HG02943 (cell line): ENCODE results near the gene MRPL14.
"Not testable (repeated sequence)": the region's sequence is repeated elsewhere in the genome, so short reads cannot be mapped to it uniquely, and the experiment has no call there.

Experiments
- ATAC-seq: cut with Tn5 transposase; IDR thresholded peaks from one replicate; pipeline ENCODE4 v1.9.1; 2021; ENCODE audit warnings: mild to moderate bottlenecking, low read depth, moderate library complexity; ENCODE audit not compliant: unreplicated experiment

The MRPL14 gene

DNA sequence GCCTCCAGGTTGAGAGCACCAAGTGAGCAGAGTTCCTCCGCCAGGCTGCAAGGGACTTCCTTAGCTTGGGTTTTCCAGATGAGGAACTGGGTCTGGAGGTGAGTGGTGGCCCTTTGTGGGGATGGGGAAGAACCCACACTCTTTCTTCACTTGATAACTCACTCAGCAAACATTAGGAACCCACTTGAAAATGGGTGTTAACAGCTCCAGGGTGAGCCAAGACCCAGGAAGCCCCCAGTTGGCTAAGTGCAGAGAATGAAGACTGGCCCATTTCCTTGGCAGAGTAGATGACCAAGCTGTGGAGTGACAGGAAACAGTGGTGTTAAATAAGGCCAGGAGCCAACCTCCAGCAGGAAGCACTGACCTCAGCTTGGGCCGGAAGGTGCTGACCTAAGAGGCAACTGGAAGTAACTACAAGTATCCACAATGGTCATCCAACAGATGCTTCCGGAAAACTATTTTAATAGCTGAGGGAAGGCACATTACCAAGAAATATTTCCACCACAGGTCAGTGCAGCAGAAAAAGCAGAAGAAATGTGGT is 22.7 kb downstream of the MRPL14 start:
- ATAC-seq = no peak

DNA sequence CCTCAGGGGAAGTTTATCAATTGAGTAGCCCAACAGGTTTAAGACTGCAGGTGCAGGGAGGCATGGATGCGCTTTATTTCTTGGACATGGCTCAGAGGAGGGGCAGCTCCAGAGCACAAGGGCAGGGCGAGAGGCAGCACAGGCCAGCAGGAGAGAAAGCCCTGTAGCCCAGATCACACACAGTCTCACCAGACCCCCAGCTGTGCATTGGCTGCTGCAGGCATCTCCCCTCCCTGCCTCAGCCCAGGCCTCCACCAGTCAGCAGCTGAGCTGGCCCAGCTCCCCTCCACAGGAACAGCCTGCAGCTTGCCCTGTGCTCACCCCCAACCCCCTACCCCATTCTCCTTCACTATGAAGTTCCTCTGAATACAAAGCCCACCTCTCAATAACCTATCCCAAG is 24.7 kb downstream of the MRPL14 start:
- no peak for ATAC-seq

DNA sequence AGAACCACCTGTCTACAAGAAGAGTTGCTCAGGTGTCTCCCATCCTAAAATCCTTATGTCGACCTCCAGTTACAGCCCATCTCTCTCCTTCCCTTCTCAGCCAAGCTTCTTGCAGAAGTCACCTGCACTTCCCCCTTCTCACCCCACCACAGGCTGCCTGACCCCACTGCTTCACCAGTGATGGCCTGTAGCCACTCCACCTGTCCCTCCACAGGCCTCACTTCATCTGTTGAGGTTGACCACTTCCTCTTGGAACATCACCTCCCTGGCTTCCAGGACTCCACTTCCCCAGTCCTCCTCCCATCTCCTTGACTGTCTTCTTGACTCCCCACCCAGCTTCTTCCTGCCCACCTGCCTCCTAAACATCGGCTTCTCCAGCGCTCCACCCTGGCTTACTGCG is 25.4 kb downstream of the MRPL14 start:
- no peak for ATAC-seq

DNA sequence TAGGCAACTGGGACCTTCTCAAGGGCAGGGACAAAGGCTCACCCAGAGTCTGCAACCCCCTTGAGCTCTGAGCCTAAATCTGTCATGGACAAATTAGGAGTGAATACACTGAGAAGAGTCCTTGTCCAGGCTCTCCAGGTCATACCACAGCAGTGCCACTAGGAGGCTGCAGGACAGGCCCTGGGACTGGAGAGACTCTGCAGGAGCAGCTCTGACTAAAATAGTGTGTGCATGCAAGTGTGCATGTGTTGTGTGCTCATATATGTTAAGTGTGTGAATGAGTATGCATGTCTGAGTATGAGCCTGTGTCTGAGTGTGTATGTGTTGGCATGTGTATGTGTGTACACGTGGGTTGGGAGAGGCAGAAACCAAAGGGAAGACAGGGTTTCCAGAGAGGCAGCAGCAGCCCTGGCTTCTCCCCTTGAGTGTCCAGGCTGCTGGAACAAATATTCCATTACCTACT is 27.1 kb downstream of the MRPL14 start:
- ATAC-seq = no peak

DNA sequence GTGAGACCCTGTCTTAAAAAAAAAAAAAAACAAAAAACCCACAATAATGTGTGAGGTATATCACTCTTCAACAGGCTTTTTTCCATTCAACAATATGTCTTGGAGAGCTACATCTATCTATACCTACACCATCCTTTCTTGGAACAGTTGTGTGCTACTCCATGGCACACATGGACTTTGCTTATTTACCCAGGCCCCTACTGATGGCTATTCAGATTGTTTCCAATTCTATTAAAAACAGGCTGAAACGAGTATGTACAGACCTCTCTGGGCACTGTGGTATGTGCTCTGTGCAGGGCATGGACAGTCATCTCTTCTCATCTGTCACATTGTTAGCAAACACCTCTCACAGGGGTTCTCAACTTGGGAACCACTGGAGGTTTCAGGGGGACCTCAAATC is 28.1 kb downstream of the MRPL14 start:
- ATAC-seq = no peak

DNA sequence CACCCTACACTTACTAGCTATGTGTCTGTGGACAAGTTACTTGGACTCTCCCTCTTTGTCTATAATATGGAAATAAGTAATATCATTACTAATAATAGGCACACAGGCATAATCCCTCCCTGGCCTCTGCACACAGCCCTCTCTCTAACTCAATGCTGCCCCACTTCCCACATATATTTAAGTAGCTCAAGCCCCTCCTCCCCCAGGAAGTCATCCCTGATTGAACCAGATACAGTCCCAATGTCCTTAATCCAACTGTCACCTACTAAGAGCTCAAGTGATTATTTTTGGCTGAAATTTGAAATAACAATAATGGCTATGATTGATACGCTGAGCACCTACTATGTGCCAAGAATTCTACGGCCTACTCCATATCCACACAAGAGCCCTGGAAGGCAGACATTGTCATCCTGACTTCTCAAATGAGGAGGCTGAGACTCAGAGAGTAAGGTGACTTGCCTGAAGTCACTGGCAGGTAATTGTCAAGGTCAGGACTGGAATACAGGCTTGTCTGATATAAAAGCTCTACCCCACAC is 29.4 kb downstream of the MRPL14 start:
- no peak for ATAC-seq

DNA sequence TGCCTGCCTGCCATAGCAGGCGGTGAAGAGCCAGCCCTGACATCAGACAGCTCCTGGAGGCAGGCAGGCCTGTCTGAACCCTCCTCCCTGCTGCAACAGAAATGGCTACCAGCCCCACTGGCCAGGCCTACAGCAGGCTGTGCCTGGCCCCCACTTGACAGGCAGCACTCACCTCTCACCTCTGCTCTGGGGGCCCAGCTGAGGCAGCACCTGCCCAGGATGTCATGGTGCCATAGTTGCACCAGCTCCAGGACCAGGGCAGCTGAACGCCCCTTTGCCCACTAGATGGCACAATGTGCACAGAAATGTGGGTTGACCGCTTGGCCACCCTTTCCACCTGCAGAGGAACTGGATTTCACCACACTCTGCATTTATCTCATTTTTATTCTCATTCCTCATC is 30.6 kb downstream of the MRPL14 start:
- no peak for ATAC-seq

DNA sequence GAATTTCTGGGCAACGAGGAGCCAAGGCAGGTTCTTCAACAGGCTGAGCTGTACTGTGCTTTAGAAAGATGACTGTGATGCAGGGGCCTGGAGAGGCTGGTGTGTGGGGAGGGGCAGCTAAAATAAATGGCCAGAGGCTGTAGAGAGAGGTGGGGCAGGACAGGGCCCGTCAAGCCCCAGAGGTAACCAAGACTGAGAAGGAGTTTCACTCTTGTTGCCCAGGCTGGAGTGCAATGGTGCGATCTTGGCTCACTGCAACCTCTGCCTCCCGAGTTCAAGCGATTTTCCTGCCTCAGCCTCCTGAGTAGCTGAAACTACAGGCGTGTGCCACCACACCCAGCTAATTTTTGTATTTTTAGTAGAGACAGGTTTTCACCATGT is 32.0 kb downstream of the MRPL14 start:
- ATAC-seq = not testable (repeated sequence)

DNA sequence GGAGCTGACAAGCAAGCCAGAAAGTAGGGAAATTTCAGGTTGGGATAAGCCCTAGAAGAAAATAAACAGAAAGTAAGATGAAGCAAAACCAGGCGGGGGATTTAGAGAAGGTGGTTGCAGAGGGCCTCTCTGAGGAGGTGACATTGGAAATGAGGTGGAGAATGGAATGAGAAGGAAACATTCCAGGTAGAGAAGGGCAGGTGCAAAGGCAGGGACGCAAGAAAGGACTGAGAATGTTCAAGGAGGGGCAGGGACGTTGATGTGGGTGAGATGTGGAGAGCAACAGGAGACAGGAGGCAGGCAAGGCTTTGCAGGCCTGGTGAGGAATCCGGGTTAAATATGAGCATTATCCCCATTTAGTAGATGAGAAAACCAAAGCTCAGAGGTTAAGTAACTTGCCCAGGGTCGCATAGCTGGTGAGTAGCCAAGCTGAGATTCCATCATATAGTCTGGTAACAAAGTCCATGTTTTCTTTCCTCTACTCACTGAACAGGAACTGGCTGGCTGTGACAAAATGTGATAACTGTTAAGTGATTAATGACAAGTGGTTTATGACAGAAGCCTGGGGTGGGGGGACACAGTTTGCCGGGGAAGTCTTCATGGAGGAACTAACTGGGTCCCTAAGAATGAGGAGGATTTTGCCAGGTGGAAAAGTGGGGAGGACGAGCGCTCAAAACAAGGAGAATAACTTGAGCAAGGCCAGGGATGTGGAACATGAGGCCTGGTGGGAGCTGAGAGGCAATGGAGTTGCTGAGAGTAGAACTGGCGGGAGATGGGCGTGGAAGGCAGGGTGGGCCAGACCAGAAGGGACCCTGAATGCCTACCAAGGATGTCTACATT is 32.6 kb downstream of the MRPL14 start:
- ATAC-seq = no peak

DNA sequence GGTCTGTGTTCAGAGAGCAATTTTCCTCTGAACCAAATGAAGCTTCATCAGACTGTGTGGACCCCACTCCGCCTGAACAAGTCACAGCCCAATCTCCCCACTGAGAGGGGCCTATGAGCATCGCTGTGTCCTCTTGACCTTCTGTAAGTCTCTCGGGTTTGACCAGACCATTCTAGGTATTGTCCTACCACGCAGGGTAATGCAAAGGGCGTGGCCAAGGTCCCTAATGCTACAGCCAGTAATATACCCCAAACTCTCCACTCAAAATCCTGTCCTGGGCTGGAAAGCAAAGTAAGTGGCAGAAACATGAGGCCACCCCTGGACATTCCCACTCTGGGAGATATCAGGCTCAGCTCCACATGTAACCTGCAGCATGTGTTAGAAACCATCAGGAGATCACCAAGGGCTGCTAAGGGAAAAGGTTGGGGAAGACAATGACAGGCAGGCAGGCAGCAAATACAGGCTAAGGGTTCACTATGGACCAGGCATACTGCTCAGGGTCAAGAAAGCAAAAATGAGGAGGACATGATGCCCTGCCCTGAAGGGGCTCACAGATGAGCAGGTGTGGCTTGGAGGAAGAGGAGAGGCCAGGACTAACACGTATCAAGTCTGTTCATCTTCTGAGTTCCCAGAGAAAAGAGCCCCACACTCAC is 33.4 kb downstream of the MRPL14 start:
- ATAC-seq = no peak

DNA sequence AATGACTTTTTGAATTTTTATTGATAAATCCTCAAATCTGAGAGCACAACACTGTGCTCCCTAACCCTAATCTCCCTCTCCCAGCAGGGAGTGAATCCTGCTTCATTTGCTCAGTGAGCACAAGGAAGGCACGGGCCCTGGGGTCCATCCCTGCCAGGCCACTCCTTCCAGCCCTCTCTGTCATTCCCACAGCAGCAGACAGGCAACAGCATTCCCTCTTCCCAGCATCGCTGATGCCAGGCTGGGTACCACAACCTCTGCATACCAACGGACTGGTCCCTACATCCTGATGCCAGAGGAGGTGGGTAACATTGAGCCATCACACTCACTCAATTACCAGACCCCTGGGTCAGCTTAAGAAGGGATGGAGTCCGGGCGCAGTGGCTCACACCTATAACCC is 34.2 kb downstream of the MRPL14 start:
- ATAC-seq = no peak

DNA sequence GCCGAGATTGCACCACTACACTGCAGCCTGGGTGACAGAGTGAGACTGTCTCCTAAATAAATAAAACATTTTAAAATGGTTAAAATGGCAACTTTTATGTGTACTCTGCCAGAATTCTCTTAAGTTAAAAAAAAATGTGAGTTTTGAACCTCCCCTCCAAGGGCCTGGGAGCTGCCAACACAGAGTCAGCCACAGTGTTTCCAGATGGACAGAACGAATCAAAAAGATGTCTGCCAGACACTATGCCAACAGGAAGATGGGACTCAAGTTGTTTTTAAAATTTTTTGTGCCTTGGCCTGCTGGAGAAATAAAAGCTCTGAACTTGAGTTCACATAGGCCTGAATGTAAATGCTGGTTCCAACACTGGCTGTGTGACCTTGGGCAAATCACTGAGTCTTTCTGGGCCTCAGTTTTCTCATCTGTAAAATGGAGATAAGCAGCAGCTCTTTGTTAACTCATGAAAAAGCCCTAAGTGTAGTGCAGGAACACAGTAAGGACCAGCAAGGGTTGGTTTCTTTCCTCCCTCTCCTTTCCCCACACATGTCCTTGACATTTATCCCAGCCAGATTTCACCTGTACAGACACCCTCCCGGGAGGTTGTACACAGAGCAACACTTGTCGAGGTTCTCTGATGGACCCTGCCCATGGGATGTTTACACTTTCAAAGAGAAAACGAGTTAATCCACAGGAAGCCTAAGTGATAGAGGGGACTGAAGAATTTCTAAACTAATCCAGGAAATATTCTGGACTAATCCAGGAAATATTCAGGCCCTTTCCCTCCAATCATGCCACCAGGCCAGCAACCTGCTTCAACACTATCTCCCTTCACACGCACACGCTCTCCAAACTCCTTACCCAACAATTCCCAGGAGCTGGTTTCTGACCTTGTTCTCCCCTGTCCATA is 35.0 kb downstream of the MRPL14 start:
- ATAC-seq = no peak

DNA sequence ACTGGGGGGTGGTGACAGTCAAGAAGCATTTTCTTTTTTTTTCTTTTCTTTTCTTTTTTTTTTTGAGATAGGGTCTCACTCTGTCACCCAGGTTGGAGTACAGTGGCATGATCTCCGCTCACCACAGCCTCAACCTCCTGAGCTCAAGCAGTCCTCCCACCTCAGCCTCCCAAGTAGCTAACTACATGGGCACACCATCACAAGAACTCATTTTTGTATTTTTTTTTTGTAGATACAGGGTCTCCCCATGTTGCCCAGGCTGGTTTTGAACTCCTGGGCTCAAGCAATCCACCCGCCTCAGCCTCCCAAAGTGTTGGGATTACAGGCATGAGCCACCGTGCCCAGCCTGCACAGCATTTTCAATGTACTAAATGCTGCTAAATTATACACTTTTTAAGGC is 35.9 kb downstream of the MRPL14 start:
- ATAC-seq = not testable (repeated sequence)

DNA sequence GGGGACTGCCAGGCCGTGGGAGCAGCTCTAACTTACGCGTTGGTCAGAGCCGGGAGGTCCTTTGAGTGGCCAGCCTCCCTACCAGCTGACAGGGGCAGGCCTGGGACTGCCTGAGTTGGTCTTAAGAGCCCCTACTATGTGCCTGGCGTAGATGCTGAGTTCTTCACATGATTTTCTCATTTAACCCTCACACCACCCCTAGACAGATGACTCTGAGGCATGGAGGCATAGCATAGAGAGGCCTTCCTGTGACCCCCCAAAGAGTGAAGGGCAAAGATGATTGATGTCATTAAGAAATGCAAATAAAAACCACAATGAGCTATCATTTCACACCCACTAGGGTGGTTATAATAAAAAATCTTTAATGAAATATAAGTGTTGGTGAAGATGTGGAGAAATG is 36.8 kb downstream of the MRPL14 start:
- ATAC-seq = no peak

DNA sequence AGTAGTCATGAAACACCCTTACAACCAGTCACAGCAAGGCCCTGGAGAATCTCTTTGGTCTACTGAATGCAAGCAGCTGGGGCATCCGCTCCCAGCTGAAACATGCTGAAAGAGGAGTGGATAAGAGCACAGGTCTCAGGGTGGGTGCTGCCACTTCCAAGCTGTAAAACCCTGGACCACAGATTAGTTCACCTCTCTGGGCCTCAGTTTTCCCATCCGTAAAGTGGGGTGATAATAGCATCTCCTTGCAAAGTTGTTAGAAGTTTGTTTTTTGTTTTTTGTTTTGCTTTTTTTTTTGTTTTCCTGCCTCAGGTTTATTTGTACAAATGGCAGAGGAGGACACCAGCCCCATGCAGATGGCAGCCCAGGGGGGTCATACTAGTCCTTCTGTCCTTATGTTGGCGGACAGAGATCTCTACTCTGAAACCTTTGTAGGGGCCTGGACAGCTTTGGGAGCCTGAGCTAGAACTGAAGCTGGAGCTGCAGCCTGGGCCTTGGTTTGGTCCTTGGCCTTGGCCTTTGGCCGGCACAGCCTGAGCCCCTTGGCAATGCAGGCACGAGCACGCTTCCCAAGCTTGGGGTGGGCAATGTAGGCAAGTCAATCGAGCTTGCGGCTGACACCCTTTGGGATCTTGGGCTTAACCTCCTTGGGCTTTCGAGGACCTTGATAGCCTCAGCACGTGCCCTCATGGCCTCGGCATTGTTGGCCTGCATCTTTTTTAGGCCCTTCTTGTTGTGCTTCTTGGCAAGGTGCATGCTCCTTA is 38.2 kb downstream of the MRPL14 start:
- no peak for ATAC-seq

DNA sequence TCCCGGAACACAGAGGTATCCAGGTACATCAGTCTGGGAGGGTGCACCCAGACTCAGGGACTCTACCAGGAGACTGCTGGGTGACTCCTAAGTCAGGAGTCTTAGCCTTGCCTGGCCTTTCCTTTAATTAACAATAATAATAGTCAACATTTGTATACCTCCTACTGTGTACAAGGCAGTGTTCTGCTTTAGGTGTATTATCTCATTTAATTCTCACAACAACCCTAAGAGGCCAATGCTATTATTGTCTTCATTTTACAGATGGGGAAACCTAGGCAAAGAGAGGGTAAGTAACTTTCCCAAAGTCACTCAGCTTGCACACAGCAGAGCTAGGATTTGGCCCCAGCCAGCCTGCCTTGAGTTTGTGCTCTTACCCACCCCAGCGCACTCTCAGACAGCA is 39.6 kb downstream of the MRPL14 start:
- no peak for ATAC-seq

DNA sequence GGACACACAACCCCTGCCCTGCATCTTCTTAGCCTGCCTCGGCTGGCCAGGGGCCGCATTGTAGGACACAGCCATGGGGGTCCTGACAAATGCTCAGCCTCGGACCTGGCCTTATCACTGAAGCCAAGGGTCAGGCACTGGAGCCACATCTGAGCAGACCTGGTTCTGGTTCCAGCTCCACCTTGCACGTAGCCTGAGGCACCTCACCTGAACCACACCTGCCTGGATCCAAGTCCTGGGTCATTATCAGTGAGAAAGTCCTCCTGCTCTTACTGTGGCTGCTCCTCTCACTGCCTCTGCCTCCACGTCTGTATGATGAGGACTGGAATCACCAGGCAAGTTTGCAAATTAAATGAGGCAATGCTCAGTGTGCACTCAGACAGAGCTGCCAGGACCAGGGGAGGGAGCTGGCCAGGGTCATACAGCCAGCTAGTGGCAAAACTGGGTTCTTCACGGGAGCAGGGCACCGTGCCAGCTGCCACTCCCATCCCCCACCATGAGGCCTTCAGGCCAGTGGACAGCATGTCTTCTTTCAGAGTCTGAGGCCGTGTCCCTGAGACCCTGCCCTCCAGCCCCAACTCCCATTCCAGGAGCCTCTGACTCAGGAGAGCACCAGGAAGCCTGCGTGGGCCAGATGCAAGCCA is 40.2 kb downstream of the MRPL14 start:
- ATAC-seq = no peak

DNA sequence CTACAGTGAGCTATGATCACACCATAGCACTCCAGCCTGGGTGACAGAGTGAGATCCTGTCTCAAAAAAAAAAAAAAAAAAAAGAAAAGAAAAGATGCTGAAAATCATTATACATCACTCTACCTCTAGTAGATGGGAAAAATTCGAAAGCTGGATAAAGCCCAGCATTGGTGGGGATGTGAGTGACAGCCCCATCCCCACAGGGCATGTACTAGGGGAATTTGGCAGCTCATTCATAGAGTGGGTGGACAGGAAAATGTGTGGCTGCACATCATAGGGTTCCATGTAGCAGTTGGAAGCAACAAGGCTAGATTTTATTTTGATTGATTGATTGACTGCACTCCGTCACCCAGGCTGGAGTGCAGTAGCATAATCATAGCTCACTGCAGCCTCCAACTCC is 42.0 kb downstream of the MRPL14 start:
- no peak for ATAC-seq

DNA sequence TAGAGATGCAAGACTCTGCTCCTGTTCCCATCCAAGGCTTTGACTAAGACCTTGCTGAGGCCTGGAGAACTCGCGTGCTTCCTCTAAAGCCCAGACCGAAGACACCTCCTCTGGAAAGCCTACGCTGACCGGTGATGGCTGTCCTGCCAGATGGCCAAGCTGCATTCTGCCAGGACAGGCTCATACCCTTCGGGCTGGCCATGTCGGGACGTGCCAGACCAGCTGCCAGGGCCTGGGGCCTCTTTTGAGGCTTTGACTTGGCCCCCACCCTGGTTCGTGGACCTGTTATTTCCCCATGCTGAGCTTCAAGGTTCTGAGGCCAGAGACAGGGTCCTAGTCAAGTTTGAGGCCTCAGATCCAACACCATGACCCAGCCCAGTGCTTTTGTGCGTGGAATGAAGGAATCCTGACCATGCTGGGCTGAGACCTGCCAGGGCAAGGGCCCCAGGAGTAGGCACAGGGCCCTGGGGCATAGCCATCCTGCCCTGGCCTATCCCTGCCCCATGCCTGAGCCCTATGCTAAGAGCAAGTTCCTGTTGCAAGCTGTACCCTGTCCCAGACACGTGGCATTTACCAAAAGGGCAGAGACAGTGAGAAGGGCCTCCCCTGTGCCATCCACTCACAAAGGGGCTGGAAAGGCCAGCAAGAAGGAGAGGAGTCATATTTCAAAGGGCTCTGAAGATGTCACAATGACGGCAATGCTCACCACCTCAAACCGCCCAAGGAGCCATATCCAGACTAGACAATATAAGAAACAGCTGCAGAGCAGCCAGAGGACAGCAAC is 42.8 kb downstream of the MRPL14 start:
- no peak for ATAC-seq
